Endothelial cell of umbilical vein (primary cell): ENCODE measurements around the gene RAI1. TPM values are rescaled to one million over a fixed set of nuclear protein-coding genes. Genes with fewer than 3 reads are reported as not detected.

Source experiments
- BruUV-seq: library from RNA; stranded (reverse); fragments of 400-500 nt; replicated peaks from 2 replicates; lab custom pipeline; 2021; lab: Mats Ljungman, UMichigan
- CTCF ChIA-PET: fragments of 300-600, 350-600 bp; sonication (Branson Sonifier 250); formaldehyde crosslinking; loops from one replicate; lab custom pipeline; 2021; ENCODE audit warnings: antibody characterized with exemption, inconsistent platforms; lab: Charles Lee
- POLR2A ChIA-PET: fragments of 300-600, 350-600 bp; sonication (Branson Sonifier 250); formaldehyde crosslinking; loops from one replicate; lab custom pipeline; 2021; ENCODE audit warnings: antibody characterized with exemption, inconsistent platforms; lab: Charles Lee
- DNase-seq: peaks from one replicate; pipeline ENCODE4 v3.0.0-alpha.2; 2011; ENCODE audit warnings: low read depth, low spot score
- FAIRE-seq: peaks from 2 replicates; lab custom pipeline; 2011; peaks lifted over from hg19 to GRCh38; lab: Jason Lieb, UNC
- H2AFZ ChIP-seq: 2 replicates; pipeline ENCODE4 v1.6.0; 2012; ENCODE audit warnings: low read depth, low read length, control low read depth, inconsistent platforms
- H3K27ac ChIP-seq: 2 replicates; pipeline ENCODE4 v1.5.1; 2011; ENCODE audit warnings: low read depth, mild to moderate bottlenecking, control low read depth, low read length, moderate library complexity; ENCODE audit not compliant: insufficient read depth
- H3K27me3 ChIP-seq, 2 experiments: 2 replicates each; pipeline versions ENCODE4 v1.6.0 to v1.6.1; 2011; ENCODE audit warnings: low read length in 2 of 2, mixed read lengths in 1 of 2; ENCODE audit not compliant: control insufficient read depth in 2 of 2, insufficient read depth in 2 of 2
- H3K36me3 ChIP-seq, 2 experiments: 2 replicates in 1 of 2; 3 replicates in 1 of 2; pipeline ENCODE4 v1.5.1; 2011; ENCODE audit warnings: low read length in 2 of 2, mild to moderate bottlenecking in 1 of 2, moderate library complexity in 1 of 2; ENCODE audit not compliant: control insufficient read depth in 2 of 2, insufficient read depth in 2 of 2; ENCODE audit errors: extremely low read depth in 1 of 2
- H3K4me1 ChIP-seq: 3 replicates; pipeline ENCODE4 v1.5.1; 2011; ENCODE audit warnings: mild to moderate bottlenecking, low read length; ENCODE audit not compliant: control insufficient read depth, insufficient read depth; ENCODE audit errors: extremely low read depth
- H3K4me2 ChIP-seq: 2 replicates; pipeline ENCODE4 v1.6.1; 2011; ENCODE audit warnings: low read length, control low read depth, mixed read lengths; ENCODE audit not compliant: insufficient read depth
- H3K4me3 ChIP-seq, 3 experiments: fragments of 200-600 bp in 1 of 3; sonication (generic), shearing (Covaris generic) in 1 of 3; replicated peaks in 1 of 3; 2 replicates each; pipeline ENCODE4 v1.5.1; 2011 to 2016; ENCODE audit warnings: control low read depth in 3 of 3, low read length in 3 of 3, mild to moderate bottlenecking in 2 of 3, inconsistent platforms in 1 of 3, low read depth in 1 of 3, moderate library complexity in 1 of 3; ENCODE audit not compliant: insufficient read depth in 1 of 3
- H3K79me2 ChIP-seq: 2 replicates; pipeline ENCODE4 v1.6.0; 2012; ENCODE audit warnings: low read length, inconsistent platforms; ENCODE audit not compliant: control insufficient read depth, insufficient read depth
- H3K9ac ChIP-seq: replicated peaks from 2 replicates; pipeline ENCODE3; 2011; ENCODE audit warnings: low read length, control low read depth; ENCODE audit not compliant: insufficient read depth; ENCODE audit errors: extremely low read depth
- H3K9me1 ChIP-seq: replicated peaks from 3 replicates; pipeline ENCODE4 v1.6.0; 2011; ENCODE audit warnings: mild to moderate bottlenecking, low read length; ENCODE audit not compliant: control insufficient read depth, insufficient read depth; ENCODE audit errors: extremely low read depth
- H3K9me3 ChIP-seq: replicated peaks from 2 replicates; pipeline ENCODE4 v1.5.1; 2012; ENCODE audit warnings: low read length, inconsistent platforms; ENCODE audit not compliant: control insufficient read depth, insufficient read depth
- H4K20me1 ChIP-seq: replicated peaks from 2 replicates; pipeline ENCODE3; 2011; ENCODE audit warnings: mild to moderate bottlenecking, low read length; ENCODE audit not compliant: control insufficient read depth, insufficient read depth; ENCODE audit errors: extremely low read depth
- EZH2 ChIP-seq: IDR thresholded peaks from 2 replicates; pipeline ENCODE4 v1.6.1; 2012; ENCODE audit warnings: borderline replicate concordance, low read depth, mild to moderate bottlenecking, moderate library complexity, low read length, inconsistent platforms; ENCODE audit not compliant: severe bottlenecking
- GATA2 ChIP-seq: IDR thresholded peaks from 2 replicates; pipeline ENCODE4 v1.7.0; 2011; ENCODE audit warnings: low read depth, mild to moderate bottlenecking, moderate library complexity, mixed read lengths, low read length; ENCODE audit not compliant: insufficient read length, insufficient read depth
- JUN ChIP-seq: IDR thresholded peaks from 2 replicates; pipeline ENCODE4 v1.6.1; 2011; ENCODE audit warnings: borderline replicate concordance, low read depth; ENCODE audit not compliant: insufficient read length, insufficient read depth
- MYC ChIP-seq: IDR thresholded peaks from one replicate; pipeline ENCODE4 v1.6.1; 2011; ENCODE audit warnings: mild to moderate bottlenecking, low read depth, low read length
- POLR2AphosphoS5 ChIP-seq: IDR thresholded peaks from 2 replicates; pipeline ENCODE4 v1.6.1; 2012; ENCODE audit warnings: low read depth, mild to moderate bottlenecking, control low read depth, low read length, moderate library complexity; ENCODE audit not compliant: insufficient read depth
- dilution Hi-C: fragments of 300-500 bp; cut with MboI; formaldehyde crosslinking; loops from one replicate; pipeline ENCODE4 v1.15.0; 2019; ENCODE audit warnings: low sequenced_read_pairs; ENCODE audit not compliant: extremely low pct_ligation_motif_present
- intact Hi-C: fragments of 100-400 bp; cut with micrococcal nuclease; formaldehyde crosslinking; loops from one replicate; pipeline ENCODE4 v1.10.0; 2022
- polyA plus RNA-seq, 4 experiments: library from polyadenylated mRNA; depleted of rRNA in 3 of 4; stranded (reverse) in 3 of 4; unstranded in 1 of 4; fragments of >200 nt; gene quantifications; 2 replicates each; pipeline versions ENCODE4 v1.2.1 to v1.2.3, GENCODE V29; 2011 to 2012; ENCODE audit warnings: missing spikeins in 1 of 4
- total RNA-seq: library from RNA; stranded (reverse); gene quantifications from 2 replicates; pipeline ENCODE4 v1.2.3, GENCODE V29; 2021
- TF ChIP-seq, protein P1 (sequence below), 2 donors: IDR thresholded peaks; 1 replicate in 1 of 2; 2 replicates in 1 of 2; pipeline ENCODE4 v1.5.1; 2011; ENCODE audit warnings: low read length in 2 of 2, mild to moderate bottlenecking in 2 of 2, moderate library complexity in 2 of 2, control low read depth in 1 of 2, inconsistent platforms in 1 of 2, low read depth in 1 of 2; ENCODE audit not compliant: insufficient read depth in 1 of 2; ENCODE audit errors: extremely low read depth in 1 of 2

Gene RAI1
- total and polyA plus RNA-seq, 2 donors (not counting 3 experiments of a cell fraction or from before 2014, with no cell fraction given), result 7.8 to 43.3 TPM

DNA sequence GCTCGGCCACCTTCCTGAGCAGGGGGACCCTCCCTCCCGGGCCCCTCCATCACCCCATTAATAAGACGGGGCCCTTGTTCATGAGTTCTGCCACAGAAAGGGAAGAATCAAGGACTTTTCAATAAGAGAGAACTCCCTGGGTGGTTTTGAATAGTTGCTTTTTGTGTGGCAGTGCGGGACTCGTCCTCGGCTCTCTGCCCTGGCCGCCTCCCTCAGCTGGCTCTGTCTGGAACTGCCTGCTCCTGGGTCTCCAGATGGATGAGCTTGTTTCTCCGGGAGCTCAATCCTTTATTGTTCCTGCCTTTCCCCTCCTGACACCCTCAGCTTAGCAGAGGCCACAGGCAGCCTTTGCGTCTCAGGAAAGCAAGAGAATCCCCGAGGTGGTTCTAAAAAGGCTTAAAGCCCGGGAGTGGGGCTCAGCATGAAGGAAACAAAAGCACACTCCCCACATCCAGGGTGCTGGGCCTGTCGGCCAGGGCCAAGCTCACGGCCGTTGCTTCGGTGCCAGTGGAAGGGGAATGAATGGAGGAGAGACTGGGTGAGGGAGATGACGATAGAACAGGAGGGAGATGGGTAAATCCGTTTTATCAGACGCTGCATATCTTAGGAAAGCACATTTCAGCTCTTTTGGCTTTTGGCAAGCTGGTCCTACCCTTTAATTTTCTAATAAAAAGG, 60.2 kb downstream of the RAI1 start:
- Histone ChIP-seq H2AFZ (no peak overlapping the region), H3K4me2 (no peak overlapping the region), H3K9me3 (no peaks in the 10 kb centered on the region), H3K79me2 (peaks cover 39% of the 10 kb centered on the region), H3K27me3 (no peaks in the 10 kb centered on the region), H3K27ac (no peak overlapping the region), H3K36me3 (no peaks in the 10 kb centered on the region), H3K4me1 (peaks cover 32% of the 10 kb centered on the region), H4K20me1 (no peaks in the 10 kb centered on the region), H3K4me3 (no peak overlapping the region), H3K9ac (no peak overlapping the region), H3K9me1 (no peaks in the 10 kb centered on the region)
- BruUV-seq, result no TSS peak
- POLR2A ChIA-PET, result no interaction called here
- intact Hi-C loops, result no loop called here
- peak; percentile 8 for FAIRE-seq
- no peak for TF ChIP-seq MYC
- no peak for TF ChIP-seq POLR2AphosphoS5
- TF ChIP-seq JUN, result no peak
- no peak for TF ChIP-seq EZH2
- no peak for TF ChIP-seq GATA2
- TF ChIP-seq, protein P1, sequence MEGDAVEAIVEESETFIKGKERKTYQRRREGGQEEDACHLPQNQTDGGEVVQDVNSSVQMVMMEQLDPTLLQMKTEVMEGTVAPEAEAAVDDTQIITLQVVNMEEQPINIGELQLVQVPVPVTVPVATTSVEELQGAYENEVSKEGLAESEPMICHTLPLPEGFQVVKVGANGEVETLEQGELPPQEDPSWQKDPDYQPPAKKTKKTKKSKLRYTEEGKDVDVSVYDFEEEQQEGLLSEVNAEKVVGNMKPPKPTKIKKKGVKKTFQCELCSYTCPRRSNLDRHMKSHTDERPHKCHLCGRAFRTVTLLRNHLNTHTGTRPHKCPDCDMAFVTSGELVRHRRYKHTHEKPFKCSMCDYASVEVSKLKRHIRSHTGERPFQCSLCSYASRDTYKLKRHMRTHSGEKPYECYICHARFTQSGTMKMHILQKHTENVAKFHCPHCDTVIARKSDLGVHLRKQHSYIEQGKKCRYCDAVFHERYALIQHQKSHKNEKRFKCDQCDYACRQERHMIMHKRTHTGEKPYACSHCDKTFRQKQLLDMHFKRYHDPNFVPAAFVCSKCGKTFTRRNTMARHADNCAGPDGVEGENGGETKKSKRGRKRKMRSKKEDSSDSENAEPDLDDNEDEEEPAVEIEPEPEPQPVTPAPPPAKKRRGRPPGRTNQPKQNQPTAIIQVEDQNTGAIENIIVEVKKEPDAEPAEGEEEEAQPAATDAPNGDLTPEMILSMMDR (IDR thresholded peaks at IDR 0.05; ENCODE audit: extremely low read depth in 1 of 2, insufficient read depth in 1 of 2, low read depth in 1 of 2, low read length in 2 of 2), result peak; percentile 4 to 5
- peak; percentile 26 for DNase-seq
- CTCF ChIA-PET, result interaction anchor here (1.2 to 1.5 kb wide), 3 partner anchors 12 to 33 kb away, joined by 3 to 6 read pairs (median 4); no protein-coding TSS in a partner anchor
- dilution Hi-C loops, result no loop called here
